GM23338 (cell line): ENCODE measurements around the gene APPL2. TPM values are rescaled to one million over a fixed set of nuclear protein-coding genes. Genes with fewer than 3 reads are reported as not detected.
A peak's percentile ranks its signal among the peaks of the same experiment; 100 is the strongest.

ENCODE experiments used
- ATAC-seq: fragments of 200-7000 bp; cut with Tn5 transposase; 3 replicates; pipeline ENCODE4 v1.9.1; 2020
- DNase-seq: peaks from one replicate; pipeline ENCODE4 v3.0.0-alpha.2; 2015; ENCODE audit warnings: low spot score
- H2AFZ ChIP-seq: fragments of 200-600 bp; sonication (generic); 2 replicates; pipeline ENCODE4 v1.8.0; 2016; ENCODE audit warnings: antibody characterized with exemption, mild to moderate bottlenecking, moderate library complexity
- H3F3A ChIP-seq: fragments of 200-600 bp; sonication (generic); replicated peaks from 2 replicates; pipeline ENCODE4 v1.8.0; 2017; ENCODE audit warnings: antibody characterized with exemption, mixed run types, low read depth
- H3K27ac ChIP-seq: fragments of 200-600 bp; sonication (generic); 2 replicates; pipeline ENCODE4 v1.6.1; 2016; ENCODE audit warnings: low read depth
- H3K27me3 ChIP-seq: fragments of 200-600 bp; sonication (generic); 2 replicates; pipeline ENCODE4 v1.8.0; 2016; ENCODE audit warnings: mild to moderate bottlenecking, mixed run types, moderate library complexity; ENCODE audit not compliant: insufficient read depth
- H3K36me3 ChIP-seq: fragments of 200-600 bp; sonication (generic); 2 replicates; pipeline ENCODE4 v1.8.0; 2016; ENCODE audit warnings: mild to moderate bottlenecking; ENCODE audit not compliant: insufficient read depth
- H3K4me1 ChIP-seq: fragments of 200-600 bp; sonication (generic); 2 replicates; pipeline ENCODE4 v1.8.0; 2016; ENCODE audit warnings: mild to moderate bottlenecking, moderate library complexity; ENCODE audit not compliant: insufficient read depth
- H3K4me2 ChIP-seq: fragments of 200-600 bp; sonication (generic); 2 replicates; pipeline ENCODE4 v1.7.1; 2017; ENCODE audit warnings: mixed run types
- H3K4me3 ChIP-seq: fragments of 200-600 bp; sonication (generic); 2 replicates; pipeline ENCODE4 v1.6.1; 2016; ENCODE audit warnings: mixed run types
- H3K79me2 ChIP-seq: fragments of 200-600 bp; sonication (generic); replicated peaks from 2 replicates; pipeline ENCODE4 v1.8.0; 2017; ENCODE audit warnings: mild to moderate bottlenecking; ENCODE audit not compliant: insufficient read depth
- H3K9me2 ChIP-seq: fragments of 200-600 bp; sonication (generic); 2 replicates; pipeline ENCODE4 v1.8.0; 2017; ENCODE audit not compliant: insufficient read depth
- H4K20me1 ChIP-seq: fragments of 200-600 bp; sonication (generic); replicated peaks from 2 replicates; pipeline ENCODE4 v1.8.0; 2017; ENCODE audit warnings: mild to moderate bottlenecking; ENCODE audit not compliant: insufficient read depth
- H3K27ac Mint-ChIP-seq: 2 replicates; pipeline ENCODE4 v1.8.0; 2020; ENCODE audit warnings: inconsistent platforms, mild to moderate bottlenecking, moderate library complexity, mixed read lengths
- H3K27me3 Mint-ChIP-seq: 3 replicates; pipeline ENCODE4 v1.8.0; 2022; ENCODE audit warnings: low read depth, mild to moderate bottlenecking, moderate library complexity, mixed read lengths, inconsistent platforms; ENCODE audit not compliant: insufficient read depth, poor library complexity
- H3K36me3 Mint-ChIP-seq: 3 replicates; pipeline ENCODE4 v1.8.0; 2021; ENCODE audit warnings: low read depth, mild to moderate bottlenecking, inconsistent platforms, moderate library complexity, mixed read lengths
- H3K4me1 Mint-ChIP-seq: 3 replicates; pipeline ENCODE4 v1.8.0; 2020; ENCODE audit warnings: mild to moderate bottlenecking, inconsistent platforms, mixed read lengths
- H3K4me3 Mint-ChIP-seq: 3 replicates; pipeline ENCODE4 v1.8.0; 2021; ENCODE audit warnings: moderate library complexity, mild to moderate bottlenecking, inconsistent platforms, mixed read lengths
- H3K9me3 Mint-ChIP-seq: 3 replicates; pipeline ENCODE4 v1.8.0; 2020; ENCODE audit warnings: moderate library complexity, mild to moderate bottlenecking, inconsistent platforms, mixed read lengths
- CTCF ChIP-seq, 2 experiments: fragments of 200-600 bp in 1 of 2; sonication (generic) in 1 of 2; conservative IDR thresholded peaks; 2 replicates each; pipeline versions ENCODE4 v1.5.1 to v1.6.1; 2016 to 2017; ENCODE audit warnings: antibody characterized with exemption in 2 of 2, low read depth in 2 of 2, mild to moderate bottlenecking in 2 of 2, moderate library complexity in 1 of 2
- EZH2phosphoT487 ChIP-seq: fragments of 200-600 bp; sonication (generic); IDR thresholded peaks from one replicate; pipeline ENCODE4 v1.8.1; 2018; ENCODE audit warnings: antibody characterized with exemption; ENCODE audit not compliant: unreplicated experiment
- JUNB ChIP-seq: IDR thresholded peaks from one replicate; pipeline ENCODE4 v1.6.1; 2016; ENCODE audit warnings: antibody characterized with exemption; ENCODE audit not compliant: unreplicated experiment
- NANOG ChIP-seq: IDR thresholded peaks from 2 replicates; pipeline ENCODE4 v1.6.1; 2016; ENCODE audit warnings: antibody characterized with exemption, borderline replicate concordance
- REST ChIP-seq: IDR thresholded peaks from one replicate; pipeline ENCODE4 v1.6.1; 2018; ENCODE audit warnings: antibody characterized with exemption; ENCODE audit not compliant: unreplicated experiment
- STAT1 ChIP-seq: IDR thresholded peaks from one replicate; pipeline ENCODE4 v1.6.1; 2016; ENCODE audit warnings: antibody characterized with exemption; ENCODE audit not compliant: unreplicated experiment
- ZNF331 ChIP-seq: fragments of 250-450 bp; sonication (Bioruptor Pico); IDR thresholded peaks from 2 replicates; pipeline ENCODE4 v1.5.0; 2020; ENCODE audit warnings: low read depth, mild to moderate bottlenecking, moderate library complexity
- ZNF462 ChIP-seq: fragments of 250-450 bp; sonication (Bioruptor Pico); IDR thresholded peaks from 2 replicates; pipeline ENCODE4 v1.5.0; 2020; ENCODE audit warnings: mild to moderate bottlenecking, moderate library complexity
- polyA plus RNA-seq: library from polyadenylated mRNA; unstranded; fragments of >200 nt; fragmentation: Nextera tagmentation; extraction: Ambion mirVana; gene quantifications from 2 replicates; pipeline ENCODE4 v1.2.1, GENCODE V29; 2016
- total RNA-seq: library from RNA; depleted of rRNA; stranded (reverse); fragments of >200 nt; shearing (Covaris generic); gene quantifications from 2 replicates; pipeline ENCODE4 v1.2.3, GENCODE V29; 2014

APPL2 gene
- total and polyA plus RNA-seq, 2 experiments from 2014 or later: 9.3 to 17.4 TPM

GRCh38 chr12:105205322-105206048 is 30.5 kb downstream of the APPL2 start:
- peaks cover 27% of the 10 kb centered on the region for H3K36me3 Mint-ChIP-seq
- Histone ChIP-seq H3K27me3 (no peaks in the 10 kb centered on the region), H3K27ac (no peak overlapping the region), H3F3A (no peaks in the 10 kb centered on the region), H2AFZ (no peak overlapping the region), H3K9me2 (no peaks in the 10 kb centered on the region), H4K20me1 (no peaks in the 10 kb centered on the region; the same call in 1 of the 2 replicates), H3K4me1 (no peaks in the 10 kb centered on the region), H3K4me3 (no peak overlapping the region), H3K79me2 (no peaks in the 10 kb centered on the region), H3K36me3 (peaks cover 8% of the 10 kb centered on the region), H3K4me2 (no peak overlapping the region)
- no peaks in the 10 kb centered on the region; the same call in 2 of the 3 replicates for H3K9me3 Mint-ChIP-seq
- no peak overlapping the region for H3K4me3 Mint-ChIP-seq
- TF ChIP-seq REST (peak; percentile 35), NANOG (no peak)
- H3K4me1 Mint-ChIP-seq: peaks cover 5% of the 10 kb centered on the region
- H3K27ac Mint-ChIP-seq: no peak overlapping the region
- ATAC-seq (no peak), DNase-seq (no peak)
- peaks cover 3% of the 10 kb centered on the region for H3K27me3 Mint-ChIP-seq

- Histone ChIP-seq H2AFZ (no peak overlapping the region), H3K79me2 (no peaks in the 10 kb centered on the region), H4K20me1 (no peaks in the 10 kb centered on the region; the same call in 1 of the 2 replicates), H3F3A (no peaks in the 10 kb centered on the region), H3K4me3 (no peak overlapping the region), H3K9me2 (no peaks in the 10 kb centered on the region), H3K36me3 (peaks cover 8% of the 10 kb centered on the region), H3K27ac (no peak overlapping the region), H3K4me1 (no peaks in the 10 kb centered on the region), H3K27me3 (no peaks in the 10 kb centered on the region), H3K4me2 (no peak overlapping the region)
- no peak overlapping the region for H3K4me3 Mint-ChIP-seq
- DNase-seq (no peak), ATAC-seq (no peak)
- H3K27ac Mint-ChIP-seq: no peak overlapping the region
- H3K4me1 Mint-ChIP-seq: peaks cover 5% of the 10 kb centered on the region
- no peaks in the 10 kb centered on the region; the same call in 2 of the 3 replicates for H3K9me3 Mint-ChIP-seq
- peaks cover 3% of the 10 kb centered on the region for H3K27me3 Mint-ChIP-seq
- peaks cover 27% of the 10 kb centered on the region for H3K36me3 Mint-ChIP-seq
- no peak for TF ChIP-seq NANOG
- TF ChIP-seq ZNF462 (CRISPR knock-in tag): no peak
- TF ChIP-seq CTCF (conservative IDR thresholded peaks at IDR 0.05; ENCODE audit: low read depth in 2 of 2): no peak
- no peak for TF ChIP-seq JUNB
- no peak for TF ChIP-seq EZH2phosphoT487
- no peak for TF ChIP-seq ZNF331 (CRISPR knock-in tag)
- no peak for TF ChIP-seq STAT1
Measured at GRCh38 chr12:105204916-105205315, 31.1 kb downstream of the APPL2 start.
